Endodermal cell (in vitro differentiated cells): ENCODE results near the gene RPRD1A. TPM values are rescaled to one million over a fixed set of nuclear protein-coding genes. Genes with fewer than 3 reads are reported as not detected.

Experiments
- DNase-seq: peaks from one replicate; pipeline ENCODE4 v3.0.0-alpha.2; 2017
- H3K27ac ChIP-seq: 2 replicates; pipeline ENCODE4 v1.5.1; 2013; ENCODE audit warnings: mild to moderate bottlenecking, low read depth, low read length, moderate library complexity
- H3K27me3 ChIP-seq: 2 replicates; pipeline ENCODE4 v1.6.1; 2013; ENCODE audit warnings: mild to moderate bottlenecking, low read length, moderate library complexity; ENCODE audit not compliant: insufficient read depth, control insufficient read depth, poor library complexity, severe bottlenecking
- H3K36me3 ChIP-seq: 2 replicates; pipeline ENCODE4 v1.7.0; 2013; ENCODE audit warnings: mild to moderate bottlenecking, low read length, moderate library complexity; ENCODE audit not compliant: control insufficient read depth, insufficient read depth
- H3K4me1 ChIP-seq: one replicate; pipeline ENCODE4 v1.7.0; 2013; ENCODE audit warnings: low read length; ENCODE audit not compliant: control insufficient read depth, insufficient read depth
- H3K4me3 ChIP-seq: 2 replicates; pipeline ENCODE4 v1.5.1; 2013; ENCODE audit warnings: mild to moderate bottlenecking, low read length, moderate library complexity
- H3K9ac ChIP-seq: 2 replicates; pipeline ENCODE4 v1.6.1; 2013; ENCODE audit warnings: mild to moderate bottlenecking, low read length, moderate library complexity; ENCODE audit not compliant: poor library complexity, severe bottlenecking; ENCODE audit errors: extremely low read depth
- H3K9me3 ChIP-seq: 2 replicates; pipeline ENCODE4 v1.6.1; 2013; ENCODE audit warnings: mild to moderate bottlenecking, low read length, moderate library complexity; ENCODE audit not compliant: control insufficient read depth
- H3K27ac Mint-ChIP-seq: 2 replicates; pipeline ENCODE4 v1.8.0; 2020; ENCODE audit warnings: mixed read lengths
- H3K27me3 Mint-ChIP-seq: 2 replicates; pipeline ENCODE4 v1.8.0; 2021; ENCODE audit warnings: mild to moderate bottlenecking, mixed read lengths; ENCODE audit not compliant: insufficient read depth
- H3K36me3 Mint-ChIP-seq: 2 replicates; pipeline ENCODE4 v1.8.0; 2020; ENCODE audit warnings: low read depth, mixed read lengths
- H3K4me1 Mint-ChIP-seq: 2 replicates; pipeline ENCODE4 v1.8.0; 2020; ENCODE audit warnings: mixed read lengths
- H3K4me3 Mint-ChIP-seq: 2 replicates; pipeline ENCODE4 v1.8.0; 2020; ENCODE audit warnings: mild to moderate bottlenecking, moderate library complexity, mixed read lengths
- H3K9me3 Mint-ChIP-seq: 2 replicates; pipeline ENCODE4 v1.8.0; 2020; ENCODE audit warnings: mild to moderate bottlenecking, mixed read lengths
- CTCF ChIP-seq: fragments of 200-600 bp; sonication (generic); conservative IDR thresholded peaks from 2 replicates; pipeline ENCODE4 v1.5.0; 2021; ENCODE audit warnings: antibody characterized with exemption, mild to moderate bottlenecking
- WGBS, 2 experiments: methylation state at CpG; one replicate each; pipeline versions ENCODE4 v1.1.5 to v1.1.7; 2013; ENCODE audit warnings: missing lambda C conversion rate in 2 of 2, mixed read lengths in 1 of 2; ENCODE audit not compliant: insufficient coverage in 1 of 2, insufficient read length in 1 of 2; 5-methylcytosine and 5-hydroxymethylcytosine counted together
- total RNA-seq, 2 donors: library from RNA; stranded (reverse); fragmentation: NEBNext Ultra II Directional in 1 of 2; extraction: Animal tissue kit (Norgen Biotek cat#: 25700) in 1 of 2; gene quantifications; 2 replicates in 1 of 2; 3 replicates in 1 of 2; pipeline ENCODE4 v1.2.1, GENCODE V29; 2021

The RPRD1A gene
- total RNA-seq, 2 donors from 2014 or later: 90.5 to 97.7 TPM

- peaks cover 11% of the 10 kb centered on the region for H3K9me3 ChIP-seq
- Mint-ChIP-seq H3K27ac (no peak overlapping the region), H3K36me3 (peaks cover 6% of the 10 kb centered on the region), H3K9me3 (peaks cover 16% of the 10 kb centered on the region), H3K27me3 (peaks cover 2% of the 10 kb centered on the region), H3K4me1 (no peaks in the 10 kb centered on the region), H3K4me3 (no peak overlapping the region)
- H3K27me3 ChIP-seq: no peaks in the 10 kb centered on the region
- no peak for TF ChIP-seq CTCF
- DNase-seq: no peak
- H3K27ac ChIP-seq: no peak overlapping the region
- 77 to 85% methylated on average over 2 of the region's 2 CpGs for WGBS, 2 experiments
- H3K4me1 ChIP-seq: no peaks in the 10 kb centered on the region
- peaks cover 22% of the 10 kb centered on the region for H3K36me3 ChIP-seq
- H3K9ac ChIP-seq: no peak overlapping the region
- H3K4me3 ChIP-seq: no peak overlapping the region
Measured at GRCh38 chr18:36104749-36105148, 37.4 kb upstream of the RPRD1A start.

GRCh38 chr18:36101943-36102342, 34.6 kb upstream of the RPRD1A start:
- no peaks in the 10 kb centered on the region for H3K36me3 Mint-ChIP-seq
- H3K4me3 Mint-ChIP-seq: no peak overlapping the region
- Histone ChIP-seq H3K9ac (no peak overlapping the region), H3K36me3 (no peaks in the 10 kb centered on the region), H3K27ac (no peak overlapping the region), H3K4me3 (no peak overlapping the region), H3K4me1 (no peaks in the 10 kb centered on the region), H3K9me3 (peaks cover 11% of the 10 kb centered on the region), H3K27me3 (no peaks in the 10 kb centered on the region)
- DNase-seq: no peak
- H3K4me1 Mint-ChIP-seq: no peaks in the 10 kb centered on the region
- peaks cover 2% of the 10 kb centered on the region for H3K27me3 Mint-ChIP-seq
- peaks cover 16% of the 10 kb centered on the region for H3K9me3 Mint-ChIP-seq
- 92 to 93% methylated on average over 3 to 7 of the region's 7 CpGs for WGBS, 2 experiments
- no peak overlapping the region for H3K27ac Mint-ChIP-seq
- TF ChIP-seq CTCF: no peak

GRCh38 chr18:36099311-36099710, 32.0 kb upstream of the RPRD1A start:
- Histone ChIP-seq H3K9ac (no peak overlapping the region), H3K36me3 (no peaks in the 10 kb centered on the region), H3K4me1 (no peaks in the 10 kb centered on the region), H3K4me3 (no peak overlapping the region), H3K27me3 (no peaks in the 10 kb centered on the region), H3K27ac (no peak overlapping the region), H3K9me3 (peaks cover 11% of the 10 kb centered on the region)
- H3K36me3 Mint-ChIP-seq: no peaks in the 10 kb centered on the region
- no peak overlapping the region for H3K27ac Mint-ChIP-seq
- no peak for DNase-seq
- H3K9me3 Mint-ChIP-seq: peaks cover 16% of the 10 kb centered on the region
- no peak for TF ChIP-seq CTCF
- no peaks in the 10 kb centered on the region for H3K4me1 Mint-ChIP-seq
- peaks cover 2% of the 10 kb centered on the region for H3K27me3 Mint-ChIP-seq
- no peak overlapping the region for H3K4me3 Mint-ChIP-seq
